ENCODE measurements around the gene ITGA11. TPM values are rescaled to one million over a fixed set of nuclear protein-coding genes. Genes with fewer than 3 reads are reported as not detected.

ITGA11 gene
- total and polyA plus RNA-seq, 2 of the 4 experiments (the other 2 are of a cell fraction), result 4.1 to 6.6 TPM

GRCh38 chr15:68408971-68409370 is 23.0 kb downstream of the ITGA11 start:
- Histone ChIP-seq H3K4ac (ENCODE audit: low read depth, low read length) (no peak overlapping the region), H2AK5ac (ENCODE audit: low read depth, low read length) (no peak overlapping the region), H3K27me3 (ENCODE audit: control insufficient read depth, insufficient read depth, low read length) (peaks cover 8% of the 10 kb centered on the region; the same call in 1 of the 2 replicates), H3K9ac (ENCODE audit: low read depth, low read length) (no peak overlapping the region), H3K79me1 (ENCODE audit: low read depth in 1 of 2, low read length in 2 of 2) (peaks cover 0 to 31% of the 10 kb centered on the region in 2 experiments; a peak in 2 of 4 replicates), H3K4me2 (ENCODE audit: low read depth, low read length) (no peak overlapping the region), H2BK15ac (ENCODE audit: low read depth, low read length) (no peak overlapping the region), H2BK120ac (ENCODE audit: low read depth, low read length) (no peak overlapping the region), H2AFZ (replicated peaks; ENCODE audit: low read length, poor library complexity) (no peak overlapping the region), H3K4me1 (ENCODE audit: control insufficient read depth, insufficient read depth, low read length) (no peaks in the 10 kb centered on the region), H2AK9ac (replicated peaks; ENCODE audit: low read depth, low read length, poor library complexity) (no peak overlapping the region), H4K5ac (ENCODE audit: low read depth, low read length) (no peak overlapping the region), H3K27ac (ENCODE audit: insufficient read depth, low read length) (no peak overlapping the region), H3K23ac (ENCODE audit: low read depth, low read length) (no peak overlapping the region), H3K18ac (ENCODE audit: low read depth, low read length) (no peak overlapping the region), H4K8ac (ENCODE audit: low read depth in 2 of 2, low read length in 2 of 2) (no peak overlapping the region), H3K9me1 (ENCODE audit: insufficient read depth, low read length) (peaks cover 21% of the 10 kb centered on the region), H3K36me3 (ENCODE audit: control insufficient read depth, insufficient read depth, low read length) (peaks cover 2% of the 10 kb centered on the region; the same call in 1 of the 2 replicates), H3K14ac (replicated peaks; ENCODE audit: low read depth, low read length) (no peak overlapping the region), H3K56ac (ENCODE audit: extremely low read depth, insufficient read depth, low read length) (no peak overlapping the region), H2BK5ac (ENCODE audit: low read depth, low read length, poor library complexity, severe bottlenecking) (no peak overlapping the region), H3K9me3 (ENCODE audit: control insufficient read depth, insufficient read depth, low read length) (no peaks in the 10 kb centered on the region), H2BK20ac (ENCODE audit: low read depth, low read length) (no peak overlapping the region), H4K20me1 (ENCODE audit: insufficient read depth, low read length) (peaks cover 29% of the 10 kb centered on the region; the same call in 1 of the 2 replicates), H3K4me3 (ENCODE audit: insufficient read depth, low read depth, low read length) (no peak overlapping the region), H4K91ac (ENCODE audit: insufficient read depth, low read depth, low read length) (no peak overlapping the region)
- dilution Hi-C loops (cut with HindIII; ENCODE audit: low sequenced_read_pairs, unreplicated experiment) (no loop called here), in situ Hi-C loops (cut with MboI; ENCODE audit: low sequenced_read_pairs) (no loop called here), intact Hi-C loops (cut with micrococcal nuclease) (no loop called here)
- ChIA-PET POLR2A (ENCODE audit: unreplicated experiment) (no interaction called here), CTCF (no interaction called here)
- ATAC-seq (ENCODE audit: low read depth) (no peak), DNase-seq (no peak)
- BruUV-seq (replicated peaks), result no TSS peak
- WGBS, 2 experiments (ENCODE audit: extremely low coverage in 2 of 2, insufficient read length in 1 of 2), result 96% methylated on average over 3 of the region's 4 CpGs; no CpG with 5 or more reads in 1 of the 2 experiments
- no peak for TF ChIP-seq BHLHE40 (IDR thresholded peaks at IDR 0.05; ENCODE audit: low read depth, low read length)
- no peak for TF ChIP-seq RAD21 (IDR thresholded peaks at IDR 0.05; ENCODE audit: low read length)
- TF ChIP-seq RCOR1 (IDR thresholded peaks at IDR 0.05; ENCODE audit: insufficient replicate concordance, low read length), result no peak
- no peak for TF ChIP-seq MAZ (IDR thresholded peaks at IDR 0.05; ENCODE audit: borderline replicate concordance, low read depth, low read length)
- no peak for TF ChIP-seq RFX5 (IDR thresholded peaks at IDR 0.05; ENCODE audit: low read depth, low read length)
- no peak for TF ChIP-seq SMC3 (IDR thresholded peaks at IDR 0.05; ENCODE audit: low read depth, low read length)
- no peak for TF ChIP-seq USF2 (IDR thresholded peaks at IDR 0.05; ENCODE audit: low read depth, low read length)
- no peak for TF ChIP-seq POLR2A (IDR thresholded peaks at IDR 0.05; ENCODE audit: low read depth, low read length)
- no peak for TF ChIP-seq ELK1 (IDR thresholded peaks at IDR 0.05; ENCODE audit: borderline replicate concordance, low read depth, low read length)
- TF ChIP-seq CTCF (conservative IDR thresholded peaks at IDR 0.05; ENCODE audit: low read depth, low read length), result no peak
- TF ChIP-seq MXI1 (IDR thresholded peaks at IDR 0.05; ENCODE audit: borderline replicate concordance, low read depth, low read length), result no peak
- no peak for TF ChIP-seq FOS (IDR thresholded peaks at IDR 0.05; ENCODE audit: low read depth, low read length)
- TF ChIP-seq CHD1 (IDR thresholded peaks at IDR 0.05; ENCODE audit: low read depth, low read length), result no peak
- no peak for TF ChIP-seq MAFK (IDR thresholded peaks at IDR 0.05; ENCODE audit: low read depth, low read length)

All from IMR-90 (cell line).